ENCODE measurements around the gene NAPG.
"Not testable (repeated sequence)": the region's sequence is repeated elsewhere in the genome, so short reads cannot be mapped to it uniquely, and the experiment has no call there.

DNA sequence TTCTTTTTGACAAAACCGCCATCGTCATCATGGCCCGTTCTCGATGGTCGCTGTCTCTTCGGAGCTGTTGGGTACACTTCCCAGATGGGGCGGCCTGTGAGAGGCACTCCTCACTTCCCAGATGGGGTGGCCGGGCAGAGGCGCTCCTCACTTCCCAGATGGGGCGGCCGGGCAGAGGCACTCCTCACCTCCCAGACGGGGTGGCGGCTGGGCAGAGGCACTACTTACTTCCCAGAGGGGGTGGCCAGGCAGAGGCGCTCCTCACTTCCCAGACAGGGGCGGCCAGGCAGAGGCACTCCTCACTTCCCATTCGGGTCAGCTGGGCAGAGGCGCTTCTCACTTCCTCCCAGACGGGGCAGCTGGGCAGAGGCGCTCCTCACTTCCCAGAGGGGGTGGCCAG, 19.9 kb upstream of the NAPG start:
- TF ChIP-seq CTCF (conservative IDR thresholded peaks at IDR 0.05; ENCODE audit: low read length); EZH2phosphoT487 (IDR thresholded peaks at IDR 0.05; ENCODE audit: borderline replicate concordance): not testable (repeated sequence)
